Endothelial cell of umbilical vein (primary cell): ENCODE results near the gene TEX101. TPM values are rescaled to one million over a fixed set of nuclear protein-coding genes. Genes with fewer than 3 reads are reported as not detected.

ENCODE experiments used
- BruUV-seq: library from RNA; stranded (reverse); fragments of 400-500 nt; replicated peaks from 2 replicates; lab custom pipeline; 2021; lab: Mats Ljungman, UMichigan
- CTCF ChIA-PET: fragments of 300-600, 350-600 bp; sonication (Branson Sonifier 250); formaldehyde crosslinking; loops from one replicate; lab custom pipeline; 2021; ENCODE audit warnings: antibody characterized with exemption, inconsistent platforms; lab: Charles Lee
- POLR2A ChIA-PET: fragments of 300-600, 350-600 bp; sonication (Branson Sonifier 250); formaldehyde crosslinking; loops from one replicate; lab custom pipeline; 2021; ENCODE audit warnings: antibody characterized with exemption, inconsistent platforms; lab: Charles Lee
- DNase-seq: peaks from one replicate; pipeline ENCODE4 v3.0.0-alpha.2; 2011; ENCODE audit warnings: low read depth, low spot score
- FAIRE-seq: peaks from 2 replicates; lab custom pipeline; 2011; peaks lifted over from hg19 to GRCh38; lab: Jason Lieb, UNC
- H2AFZ ChIP-seq: 2 replicates; pipeline ENCODE4 v1.6.0; 2012; ENCODE audit warnings: low read depth, low read length, control low read depth, inconsistent platforms
- H3K27ac ChIP-seq: 2 replicates; pipeline ENCODE4 v1.5.1; 2011; ENCODE audit warnings: low read depth, mild to moderate bottlenecking, control low read depth, low read length, moderate library complexity; ENCODE audit not compliant: insufficient read depth
- H3K27me3 ChIP-seq, 2 experiments: 2 replicates each; pipeline versions ENCODE4 v1.6.0 to v1.6.1; 2011; ENCODE audit warnings: low read length in 2 of 2, mixed read lengths in 1 of 2; ENCODE audit not compliant: control insufficient read depth in 2 of 2, insufficient read depth in 2 of 2
- H3K36me3 ChIP-seq, 2 experiments: 2 replicates in 1 of 2; 3 replicates in 1 of 2; pipeline ENCODE4 v1.5.1; 2011; ENCODE audit warnings: low read length in 2 of 2, mild to moderate bottlenecking in 1 of 2, moderate library complexity in 1 of 2; ENCODE audit not compliant: control insufficient read depth in 2 of 2, insufficient read depth in 2 of 2; ENCODE audit errors: extremely low read depth in 1 of 2
- H3K4me1 ChIP-seq: 3 replicates; pipeline ENCODE4 v1.5.1; 2011; ENCODE audit warnings: mild to moderate bottlenecking, low read length; ENCODE audit not compliant: control insufficient read depth, insufficient read depth; ENCODE audit errors: extremely low read depth
- H3K4me2 ChIP-seq: 2 replicates; pipeline ENCODE4 v1.6.1; 2011; ENCODE audit warnings: low read length, control low read depth, mixed read lengths; ENCODE audit not compliant: insufficient read depth
- H3K4me3 ChIP-seq, 3 experiments: fragments of 200-600 bp in 1 of 3; sonication (generic), shearing (Covaris generic) in 1 of 3; replicated peaks in 1 of 3; 2 replicates each; pipeline ENCODE4 v1.5.1; 2011 to 2016; ENCODE audit warnings: control low read depth in 3 of 3, low read length in 3 of 3, mild to moderate bottlenecking in 2 of 3, inconsistent platforms in 1 of 3, low read depth in 1 of 3, moderate library complexity in 1 of 3; ENCODE audit not compliant: insufficient read depth in 1 of 3
- H3K79me2 ChIP-seq: 2 replicates; pipeline ENCODE4 v1.6.0; 2012; ENCODE audit warnings: low read length, inconsistent platforms; ENCODE audit not compliant: control insufficient read depth, insufficient read depth
- H3K9ac ChIP-seq: replicated peaks from 2 replicates; pipeline ENCODE3; 2011; ENCODE audit warnings: low read length, control low read depth; ENCODE audit not compliant: insufficient read depth; ENCODE audit errors: extremely low read depth
- H3K9me1 ChIP-seq: replicated peaks from 3 replicates; pipeline ENCODE4 v1.6.0; 2011; ENCODE audit warnings: mild to moderate bottlenecking, low read length; ENCODE audit not compliant: control insufficient read depth, insufficient read depth; ENCODE audit errors: extremely low read depth
- H3K9me3 ChIP-seq: replicated peaks from 2 replicates; pipeline ENCODE4 v1.5.1; 2012; ENCODE audit warnings: low read length, inconsistent platforms; ENCODE audit not compliant: control insufficient read depth, insufficient read depth
- H4K20me1 ChIP-seq: replicated peaks from 2 replicates; pipeline ENCODE3; 2011; ENCODE audit warnings: mild to moderate bottlenecking, low read length; ENCODE audit not compliant: control insufficient read depth, insufficient read depth; ENCODE audit errors: extremely low read depth
- CTCF ChIP-seq, 2 donors: IDR thresholded peaks; 1 replicate in 1 of 2; 2 replicates in 1 of 2; pipeline ENCODE4 v1.5.1; 2011; ENCODE audit warnings: low read length in 2 of 2, mild to moderate bottlenecking in 2 of 2, moderate library complexity in 2 of 2, control low read depth in 1 of 2, inconsistent platforms in 1 of 2, low read depth in 1 of 2; ENCODE audit not compliant: insufficient read depth in 1 of 2; ENCODE audit errors: extremely low read depth in 1 of 2
- EZH2 ChIP-seq: IDR thresholded peaks from 2 replicates; pipeline ENCODE4 v1.6.1; 2012; ENCODE audit warnings: borderline replicate concordance, low read depth, mild to moderate bottlenecking, moderate library complexity, low read length, inconsistent platforms; ENCODE audit not compliant: severe bottlenecking
- FOS ChIP-seq: IDR thresholded peaks from 2 replicates; pipeline ENCODE4 v1.6.1; 2011; ENCODE audit warnings: mild to moderate bottlenecking, low read length, moderate library complexity, borderline replicate concordance; ENCODE audit not compliant: insufficient read depth
- JUN ChIP-seq: IDR thresholded peaks from 2 replicates; pipeline ENCODE4 v1.6.1; 2011; ENCODE audit warnings: borderline replicate concordance, low read depth; ENCODE audit not compliant: insufficient read length, insufficient read depth
- MAX ChIP-seq: IDR thresholded peaks from 2 replicates; pipeline ENCODE4 v1.6.1; 2011; ENCODE audit not compliant: insufficient read depth, insufficient read length
- MYC ChIP-seq: IDR thresholded peaks from one replicate; pipeline ENCODE4 v1.6.1; 2011; ENCODE audit warnings: mild to moderate bottlenecking, low read depth, low read length
- POLR2A ChIP-seq: IDR thresholded peaks from 2 replicates; pipeline ENCODE4 v1.6.1; 2012; ENCODE audit warnings: low read depth, mild to moderate bottlenecking, control low read depth, low read length
- dilution Hi-C: fragments of 300-500 bp; cut with MboI; formaldehyde crosslinking; loops from one replicate; pipeline ENCODE4 v1.15.0; 2019; ENCODE audit warnings: low sequenced_read_pairs; ENCODE audit not compliant: extremely low pct_ligation_motif_present
- intact Hi-C: fragments of 100-400 bp; cut with micrococcal nuclease; formaldehyde crosslinking; loops from one replicate; pipeline ENCODE4 v1.10.0; 2022
- polyA plus RNA-seq, 4 experiments: library from polyadenylated mRNA; depleted of rRNA in 3 of 4; stranded (reverse) in 3 of 4; unstranded in 1 of 4; fragments of >200 nt; gene quantifications; 2 replicates each; pipeline versions ENCODE4 v1.2.1 to v1.2.3, GENCODE V29; 2011 to 2012; ENCODE audit warnings: missing spikeins in 1 of 4
- total RNA-seq: library from RNA; stranded (reverse); gene quantifications from 2 replicates; pipeline ENCODE4 v1.2.3, GENCODE V29; 2021

Gene TEX101
- total and polyA plus RNA-seq, 2 donors (not counting 3 experiments of a cell fraction or from before 2014, with no cell fraction given): not detected

- no peak overlapping the region for H2AFZ ChIP-seq
- H3K27me3 ChIP-seq: no peaks in the 10 kb centered on the region
- H3K79me2 ChIP-seq: no peaks in the 10 kb centered on the region
- H3K4me1 ChIP-seq: peaks cover 2% of the 10 kb centered on the region
- no peaks in the 10 kb centered on the region for H3K9me3 ChIP-seq
- no peak for FAIRE-seq
- intact Hi-C loops: loop anchor here (1.0 kb wide), 2 partner anchors 86 to 219 kb away; no protein-coding TSS in a partner anchor
- no peak for DNase-seq
- no peak overlapping the region for H3K9ac ChIP-seq
- CTCF ChIA-PET: interaction anchor here (1.9 kb wide), 1 partner anchor 86 kb away, joined by 12 read pairs; no protein-coding TSS in a partner anchor
- TF ChIP-seq MAX: no peak
- TF ChIP-seq JUN: no peak
- no peak for TF ChIP-seq MYC
- TF ChIP-seq FOS: no peak
- no peak for TF ChIP-seq POLR2A
- TF ChIP-seq EZH2: no peak
- TF ChIP-seq CTCF (IDR thresholded peaks at IDR 0.05; ENCODE audit: extremely low read depth in 1 of 2, insufficient read depth in 1 of 2, low read depth in 1 of 2, low read length in 2 of 2): no peak
- BruUV-seq: no TSS peak
- POLR2A ChIA-PET: no interaction called here
- H3K36me3 ChIP-seq: no peaks in the 10 kb centered on the region
- H3K27ac ChIP-seq: no peak overlapping the region
- no peaks in the 10 kb centered on the region for H3K9me1 ChIP-seq
- no peak overlapping the region for H3K4me3 ChIP-seq
- H3K4me2 ChIP-seq: no peak overlapping the region
- dilution Hi-C loops: no loop called here
- no peaks in the 10 kb centered on the region for H4K20me1 ChIP-seq
Observed at GRCh38 chr19:43433689-43434088, 19.0 kb downstream of the TEX101 start.
